CD4-positive, alpha-beta T cell treated with Interleukin-15 for 4 hours (primary cell): ENCODE results near the gene IL13RA1.
"Not testable (repeated sequence)": the region's sequence is repeated elsewhere in the genome, so short reads cannot be mapped to it uniquely, and the experiment has no call there.

Experiments used
- DNase-seq: peaks from one replicate; pipeline ENCODE4 v3.0.0-alpha.2; 2020; ENCODE audit warnings: low spot score

Gene IL13RA1

GRCh38 chrX:118729042-118729652 is 1.7 kb downstream of the IL13RA1 start:
- no peak for DNase-seq

GRCh38 chrX:118730500-118731247 is 3.3 kb downstream of the IL13RA1 start:
- no peak for DNase-seq

GRCh38 chrX:118732551-118732950 is 5.1 kb downstream of the IL13RA1 start:
- not testable (repeated sequence) for DNase-seq

DNA sequence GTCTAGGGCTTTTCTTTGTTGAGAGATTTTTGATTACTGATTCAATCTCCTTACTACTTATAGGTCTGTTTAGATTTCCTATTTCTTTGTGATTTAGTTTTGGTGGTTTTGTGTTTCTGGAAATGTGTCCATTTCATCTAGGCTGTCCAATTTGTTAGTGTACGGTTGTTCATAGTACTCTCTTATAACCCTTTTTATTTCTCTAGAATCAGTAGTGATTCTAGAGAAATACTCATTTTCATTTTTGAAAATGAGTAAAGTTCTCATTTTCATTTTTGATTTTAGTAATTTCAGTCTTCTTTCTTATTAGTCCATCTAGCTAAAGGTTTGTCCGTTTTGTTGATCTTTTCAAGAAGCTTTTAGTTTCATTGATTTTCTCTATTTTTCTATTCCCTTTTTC is 7.5 kb downstream of the IL13RA1 start:
- no peak for DNase-seq

DNA sequence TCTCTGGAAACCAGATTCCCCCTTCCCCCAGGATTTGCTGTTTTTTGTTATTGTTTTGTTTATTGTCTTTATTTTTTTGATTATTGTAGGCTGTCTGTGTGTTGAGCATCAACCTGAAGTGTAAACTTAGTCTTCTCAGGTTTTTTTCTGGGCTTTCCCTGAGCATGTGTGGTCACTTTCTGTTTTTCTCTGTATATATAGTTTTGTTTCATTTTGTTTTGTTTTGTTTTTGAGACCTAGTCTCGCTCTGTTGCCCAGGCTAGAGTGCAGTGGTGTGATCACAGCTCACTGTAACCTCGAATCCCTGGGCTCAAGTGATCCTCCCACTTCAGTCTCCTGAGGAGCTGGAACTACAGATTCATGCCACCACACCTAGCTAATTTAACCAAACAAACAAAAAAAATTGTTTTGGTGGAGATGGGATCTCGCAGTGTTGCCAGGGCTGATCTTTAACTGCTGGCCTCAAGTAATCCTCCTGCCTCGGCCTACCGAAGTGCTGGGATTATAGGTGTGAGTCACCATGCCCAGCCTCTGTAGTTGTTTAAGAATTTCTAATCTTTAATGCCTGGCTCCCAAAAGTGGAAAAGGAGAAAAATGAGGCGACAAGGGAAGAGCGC is 9.1 kb downstream of the IL13RA1 start:
- DNase-seq: no peak

- DNase-seq: no peak
These were observed 12.2 kb downstream of the IL13RA1 start for GRCh38 chrX:118739577-118739976.

GRCh38 chrX:118740276-118740889 is 13.0 kb downstream of the IL13RA1 start:
- no peak for DNase-seq

DNA sequence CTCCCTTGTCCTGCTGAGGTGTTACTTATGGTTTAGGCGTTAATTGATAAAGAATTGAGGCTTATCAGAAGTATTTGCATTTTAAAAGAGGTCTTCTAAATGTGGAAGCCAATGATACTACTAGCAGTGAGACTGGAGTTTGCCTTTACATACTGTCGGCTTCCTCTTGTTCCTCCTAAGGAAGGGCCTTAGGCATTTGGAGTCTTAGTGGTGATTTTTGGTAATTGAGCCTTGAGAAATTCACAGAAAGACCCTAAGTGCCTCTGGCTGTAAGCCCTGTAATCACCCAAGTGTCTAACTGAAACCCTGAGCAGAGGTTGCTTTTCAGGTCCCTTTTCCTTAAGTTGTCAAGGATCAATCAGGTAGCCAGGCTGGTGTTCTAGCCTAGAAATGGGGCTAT is 14.8 kb downstream of the IL13RA1 start:
- DNase-seq: no peak

- no peak for DNase-seq
These were observed 18.2 kb downstream of the IL13RA1 start for GRCh38 chrX:118745570-118745969.

- no peak for DNase-seq
These were observed 24.8 kb downstream of the IL13RA1 start for GRCh38 chrX:118751950-118752783.

DNA sequence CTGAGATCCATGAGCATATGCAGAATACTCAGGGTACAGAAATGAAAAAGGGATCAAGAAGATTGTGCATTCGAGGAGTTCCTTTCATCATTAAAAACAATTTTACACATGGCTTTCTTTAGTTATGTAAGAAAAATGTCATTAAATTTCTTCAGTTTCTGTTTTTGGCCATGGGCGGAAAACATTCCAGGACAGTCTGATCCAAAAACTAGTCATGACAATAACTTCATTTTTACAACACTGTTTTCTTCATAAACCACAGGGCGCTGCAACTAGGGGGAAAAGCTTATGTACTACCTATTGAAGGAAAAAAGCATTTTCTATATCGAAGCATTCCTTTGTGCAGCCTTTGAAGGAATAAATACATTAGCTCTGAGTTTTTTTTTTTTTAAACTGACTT is 28.2 kb downstream of the IL13RA1 start:
- DNase-seq: no peak

DNA sequence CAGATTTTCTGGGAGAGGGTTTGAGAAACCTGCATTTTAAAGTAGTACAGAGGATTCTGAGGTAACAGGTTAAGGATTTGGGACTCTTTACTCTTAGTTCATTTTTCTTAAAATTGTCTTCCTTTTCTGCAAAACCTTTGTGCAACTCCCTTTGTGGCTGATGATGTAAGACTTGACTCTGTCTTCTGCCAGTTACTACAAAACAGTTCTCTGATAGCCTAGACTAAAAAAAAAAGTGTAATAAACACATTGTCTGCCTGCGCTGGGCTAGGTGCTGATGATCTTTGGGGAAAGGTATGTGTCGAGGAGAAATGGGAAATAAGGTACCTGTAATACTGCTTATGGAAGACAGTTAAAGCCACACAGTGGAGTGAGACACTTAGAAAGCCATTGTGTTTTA is 28.7 kb downstream of the IL13RA1 start:
- DNase-seq: no peak

GRCh38 chrX:118758511-118758910 is 31.1 kb downstream of the IL13RA1 start:
- DNase-seq: no peak

DNA sequence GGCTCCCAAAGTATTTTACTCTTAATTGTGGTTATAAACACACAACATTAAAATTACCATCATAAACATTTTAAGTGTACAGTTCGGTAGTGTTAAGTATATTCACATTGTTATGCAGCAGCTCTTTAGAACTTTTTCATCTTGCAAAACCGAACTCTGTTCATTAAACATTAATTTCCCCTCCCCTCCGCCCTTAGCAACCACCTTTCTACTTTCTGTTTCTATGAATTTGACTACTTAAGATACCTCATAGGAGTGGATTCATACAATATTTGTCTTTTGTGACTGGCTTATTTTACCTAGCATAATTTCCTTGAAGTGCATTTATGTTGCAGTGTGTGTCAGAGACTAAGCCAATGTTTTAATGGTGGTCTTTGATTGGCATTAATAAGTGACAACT is 32.6 kb downstream of the IL13RA1 start:
- DNase-seq: no peak

DNA sequence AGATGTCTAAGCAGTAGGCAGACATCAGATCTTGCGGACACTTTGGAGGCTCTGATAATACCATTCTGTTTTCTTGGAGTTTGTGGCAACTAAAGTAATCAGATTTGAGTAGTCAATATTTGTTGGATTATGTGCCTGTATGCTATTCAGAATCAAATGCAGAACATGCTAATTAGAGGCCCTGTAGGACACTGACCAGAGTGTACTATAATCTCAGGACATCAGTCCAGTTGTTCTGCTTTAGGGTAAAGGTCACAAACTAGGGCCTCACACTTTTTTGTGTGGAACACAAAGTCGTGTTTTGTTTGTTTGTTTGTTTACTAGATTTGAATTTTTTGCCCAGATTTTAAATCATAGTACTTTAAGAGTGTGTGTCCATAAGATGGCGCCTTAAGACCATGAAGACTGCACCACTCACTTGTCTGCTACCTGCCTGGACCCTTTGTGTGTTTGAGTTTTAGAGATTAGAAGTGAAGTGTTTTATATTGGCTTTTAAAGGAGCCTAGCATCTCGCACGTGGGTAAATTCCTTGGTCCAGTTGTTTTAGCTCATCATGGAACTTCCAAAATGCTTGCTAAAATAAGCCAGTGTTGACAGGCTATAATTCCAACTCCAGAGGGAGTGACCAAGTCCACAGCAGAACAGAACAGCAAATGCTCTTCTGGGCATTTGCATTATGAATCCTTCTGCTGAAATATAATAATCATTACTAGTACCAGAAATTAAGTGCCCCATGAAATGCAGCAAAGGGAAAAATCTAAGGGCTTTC is 34.7 kb downstream of the IL13RA1 start:
- DNase-seq: no peak

GRCh38 chrX:118763489-118763888 is 36.1 kb downstream of the IL13RA1 start:
- no peak for DNase-seq

DNA sequence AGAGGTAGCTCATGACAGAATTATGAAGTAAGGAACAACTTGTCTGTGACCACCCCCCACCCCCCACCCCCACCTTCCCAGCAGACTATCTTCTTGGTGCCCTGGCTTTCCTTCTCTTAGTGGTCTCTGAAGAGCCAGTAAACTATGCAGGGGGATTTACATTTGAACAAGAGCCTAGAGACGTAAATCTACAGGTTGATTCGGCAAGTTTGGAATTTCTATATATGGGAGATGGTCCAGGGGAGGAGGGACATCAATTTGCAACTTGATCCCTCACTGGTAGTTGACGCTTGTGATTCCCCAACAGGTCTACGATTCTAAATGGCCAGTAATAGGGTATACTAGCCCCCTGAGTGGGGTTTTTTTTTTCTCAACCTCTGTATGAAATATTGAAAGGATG is 36.7 kb downstream of the IL13RA1 start:
- no peak for DNase-seq

DNA sequence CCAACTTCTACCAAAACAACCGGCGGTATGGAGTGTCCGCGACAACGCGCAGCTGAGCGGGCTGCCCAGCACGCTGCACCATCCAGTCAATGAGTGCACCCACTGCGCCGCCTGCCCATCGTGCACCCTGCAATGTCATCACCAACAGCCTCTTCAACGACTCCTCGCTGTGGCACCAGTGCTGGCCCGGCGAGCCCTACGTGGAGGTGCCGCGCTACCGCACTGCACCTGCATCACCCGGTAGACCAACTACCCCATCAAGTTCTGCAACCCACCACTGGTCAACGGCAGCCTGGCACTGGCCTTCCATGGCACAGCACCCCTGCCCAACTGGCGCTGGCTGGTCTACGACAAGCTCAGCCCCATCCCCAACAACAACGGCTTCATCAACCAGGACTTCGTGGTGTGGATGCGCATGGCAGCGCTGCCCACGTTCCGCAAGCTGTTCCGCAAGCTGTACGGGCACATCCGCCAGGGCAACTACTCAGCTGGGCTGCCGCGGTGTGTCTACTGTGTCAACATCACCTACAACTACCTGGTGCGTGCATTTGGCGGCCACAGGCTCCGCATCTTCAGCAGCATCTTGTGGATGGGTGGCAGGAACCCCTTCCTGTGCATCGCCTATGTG is 42.8 kb downstream of the IL13RA1 start:
- no peak for DNase-seq

DNA sequence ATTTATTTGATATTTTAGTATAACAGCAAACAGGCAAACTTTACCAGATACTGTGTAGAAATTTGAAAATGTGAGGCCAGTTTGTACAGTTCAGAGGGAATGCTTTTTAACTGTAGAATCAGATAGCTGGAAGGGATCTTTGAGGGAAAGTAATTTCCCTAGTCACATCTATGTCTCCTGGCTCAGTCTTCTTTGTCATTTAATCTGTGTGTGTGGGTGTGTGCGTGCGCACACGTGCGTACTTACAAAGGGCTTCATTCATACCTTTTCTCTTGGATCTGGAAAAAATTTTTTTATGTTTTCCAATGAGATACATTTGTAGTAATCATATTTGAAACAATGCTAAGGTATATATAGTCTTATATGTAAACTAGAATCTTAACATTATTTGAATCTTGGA is 44.6 kb downstream of the IL13RA1 start:
- DNase-seq: no peak

- no peak for DNase-seq
These were observed 46.4 kb downstream of the IL13RA1 start for GRCh38 chrX:118773782-118774181.

DNA sequence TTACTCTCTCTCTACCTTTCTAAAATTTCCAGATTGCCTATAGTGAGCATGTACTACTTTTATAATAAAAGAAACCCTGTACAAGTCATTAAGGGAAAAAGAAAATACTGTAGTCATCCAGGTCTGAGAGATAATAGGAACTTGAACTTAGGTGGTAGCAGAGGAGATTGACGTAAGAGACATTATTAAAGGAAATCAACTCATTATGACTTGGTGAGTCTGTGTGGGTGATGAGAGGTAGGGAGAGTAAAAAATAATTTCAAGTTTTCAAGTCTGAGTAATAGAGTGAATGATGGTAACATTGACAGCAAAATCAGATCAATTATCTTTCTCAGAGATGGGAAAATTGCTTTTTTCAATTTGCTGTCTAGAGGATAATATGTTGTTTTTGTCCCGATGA is 52.2 kb downstream of the IL13RA1 start:
- no peak for DNase-seq
